H9 (cell line): ENCODE results near the gene RCAN3. TPM values are rescaled to one million over a fixed set of nuclear protein-coding genes. Genes with fewer than 3 reads are reported as not detected.

ENCODE experiments used
- DNase-seq: peaks from one replicate; pipeline ENCODE4 v3.0.0-alpha.2; 2017
- H2AFZ ChIP-seq: one replicate; pipeline ENCODE4 v1.6.1; 2013; ENCODE audit warnings: mild to moderate bottlenecking, low read length, control low read depth, moderate library complexity
- H2AK5ac ChIP-seq: 2 replicates; pipeline ENCODE4 v1.6.1; 2013; ENCODE audit warnings: low read length, control low read depth, mixed read lengths; ENCODE audit not compliant: insufficient read length
- H2BK120ac ChIP-seq: one replicate; pipeline ENCODE4 v1.6.1; 2013; ENCODE audit warnings: low read depth, mild to moderate bottlenecking, low read length, control low read depth, inconsistent platforms; ENCODE audit not compliant: poor library complexity, severe bottlenecking
- H2BK12ac ChIP-seq: 2 replicates; pipeline ENCODE4 v1.6.1; 2013; ENCODE audit warnings: low read length, control low read depth, mixed read lengths, low read depth; ENCODE audit not compliant: insufficient read length
- H2BK15ac ChIP-seq: 2 replicates; pipeline ENCODE4 v1.6.1; 2013; ENCODE audit warnings: low read depth, low read length, control low read depth
- H2BK20ac ChIP-seq: one replicate; pipeline ENCODE4 v1.6.1; 2013; ENCODE audit warnings: low read depth, mild to moderate bottlenecking, low read length, control low read depth, inconsistent platforms; ENCODE audit not compliant: poor library complexity, severe bottlenecking
- H2BK5ac ChIP-seq: 2 replicates; pipeline ENCODE4 v1.6.1; 2013; ENCODE audit warnings: low read length, control low read depth, mixed read lengths; ENCODE audit not compliant: insufficient read length
- H3K14ac ChIP-seq: 2 replicates; pipeline ENCODE4 v1.6.1; 2013; ENCODE audit warnings: low read length, control low read depth; ENCODE audit not compliant: insufficient read depth
- H3K18ac ChIP-seq: 2 replicates; pipeline ENCODE4 v1.6.1; 2013; ENCODE audit warnings: low read depth, mild to moderate bottlenecking, mixed read lengths, low read length, control low read depth; ENCODE audit not compliant: insufficient read length
- H3K23ac ChIP-seq: 2 replicates; pipeline ENCODE4 v1.6.1; 2013; ENCODE audit warnings: low read length, control low read depth, mixed read lengths, low read depth; ENCODE audit not compliant: insufficient read length
- H3K23me2 ChIP-seq: 2 replicates; pipeline ENCODE4 v1.6.1; 2013; ENCODE audit warnings: low read depth, mild to moderate bottlenecking, mixed read lengths, low read length, control low read depth; ENCODE audit not compliant: insufficient read length, poor library complexity, severe bottlenecking
- H3K27ac ChIP-seq: 2 replicates; pipeline ENCODE4 v1.5.1; 2013; ENCODE audit warnings: low read length, control low read depth, mixed read lengths, low read depth; ENCODE audit not compliant: insufficient read length
- H3K27me3 ChIP-seq: 2 replicates; pipeline ENCODE4 v1.6.1; 2013; ENCODE audit warnings: low read length, control low read depth, inconsistent platforms; ENCODE audit not compliant: insufficient read depth
- H3K4ac ChIP-seq: 2 replicates; pipeline ENCODE4 v1.6.1; 2013; ENCODE audit warnings: low read depth, mild to moderate bottlenecking, control low read depth, inconsistent platforms, low read length, moderate library complexity
- H3K4me1 ChIP-seq: 2 replicates; pipeline ENCODE4 v1.6.1; 2013; ENCODE audit warnings: low read length, control low read depth, inconsistent platforms; ENCODE audit not compliant: insufficient read depth
- H3K4me2 ChIP-seq: 2 replicates; pipeline ENCODE4 v1.6.1; 2013; ENCODE audit warnings: low read length, control low read depth, mixed read lengths; ENCODE audit not compliant: insufficient read length, insufficient read depth
- H3K56ac ChIP-seq: 2 replicates; pipeline ENCODE4 v1.6.1; 2013; ENCODE audit warnings: low read depth, mild to moderate bottlenecking, mixed read lengths, low read length, control low read depth; ENCODE audit not compliant: insufficient read length
- H3K79me1 ChIP-seq: 2 replicates; pipeline ENCODE4 v1.6.1; 2013; ENCODE audit warnings: low read depth, mild to moderate bottlenecking, moderate library complexity, low read length, control low read depth, inconsistent platforms; ENCODE audit not compliant: insufficient read depth, poor library complexity, severe bottlenecking
- H3K79me2 ChIP-seq: 2 replicates; pipeline ENCODE4 v1.6.1; 2013; ENCODE audit warnings: low read length, control low read depth, inconsistent platforms; ENCODE audit not compliant: insufficient read depth
- H3K9ac ChIP-seq: 2 replicates; pipeline ENCODE4 v1.6.1; 2013; ENCODE audit warnings: low read length, control low read depth, mixed read lengths; ENCODE audit not compliant: insufficient read length; ENCODE audit errors: extremely low read depth
- H3K9me3 ChIP-seq: one replicate; pipeline ENCODE4 v1.6.1; 2013; ENCODE audit warnings: low read depth, low read length, inconsistent platforms; ENCODE audit not compliant: control insufficient read depth
- H3T11ph ChIP-seq: one replicate; pipeline ENCODE4 v1.6.1; 2013; ENCODE audit warnings: mild to moderate bottlenecking, low read length, control low read depth, inconsistent platforms
- H4K20me1 ChIP-seq: one replicate; pipeline ENCODE4 v1.6.1; 2013; ENCODE audit not compliant: control insufficient read depth, insufficient read length, insufficient read depth
- H4K5ac ChIP-seq: 2 replicates; pipeline ENCODE4 v1.6.1; 2013; ENCODE audit warnings: low read depth, mild to moderate bottlenecking, mixed read lengths, low read length, control low read depth; ENCODE audit not compliant: insufficient read length
- H4K8ac ChIP-seq: replicated peaks from 2 replicates; pipeline ENCODE4 v1.6.1; 2013; ENCODE audit warnings: low read length, control low read depth, mixed read lengths, low read depth; ENCODE audit not compliant: insufficient read length
- H4K91ac ChIP-seq: 2 replicates; pipeline ENCODE4 v1.6.1; 2013; ENCODE audit warnings: low read depth, mild to moderate bottlenecking, moderate library complexity, mixed read lengths, low read length, control low read depth; ENCODE audit not compliant: insufficient read length
- H3K27ac Mint-ChIP-seq, 3 experiments: 2 replicates in 2 of 3; 3 replicates in 1 of 3; pipeline ENCODE4 v1.8.0; 2020 to 2021; ENCODE audit warnings: mixed read lengths in 3 of 3, mild to moderate bottlenecking in 1 of 3, moderate library complexity in 1 of 3
- H3K27me3 Mint-ChIP-seq: 2 replicates; pipeline ENCODE4 v1.8.0; 2021; ENCODE audit warnings: low read depth, mild to moderate bottlenecking, moderate library complexity, mixed read lengths
- H3K36me3 Mint-ChIP-seq, 3 experiments: 2 replicates in 2 of 3; 3 replicates in 1 of 3; pipeline ENCODE4 v1.8.0; 2020 to 2021; ENCODE audit warnings: low read depth in 3 of 3, mixed read lengths in 3 of 3; ENCODE audit not compliant: insufficient read depth in 1 of 3
- H3K4me1 Mint-ChIP-seq, 2 experiments: 2 replicates each; pipeline ENCODE4 v1.8.0; 2020; ENCODE audit warnings: mixed read lengths in 2 of 2
- H3K4me3 Mint-ChIP-seq, 2 experiments: 2 replicates in 1 of 2; 3 replicates in 1 of 2; pipeline ENCODE4 v1.8.0; 2020 to 2021; ENCODE audit warnings: mild to moderate bottlenecking in 2 of 2, mixed read lengths in 2 of 2, moderate library complexity in 1 of 2
- H3K9me3 Mint-ChIP-seq, 2 experiments: 2 replicates in 1 of 2; 3 replicates in 1 of 2; pipeline ENCODE4 v1.8.0; 2020; ENCODE audit warnings: mild to moderate bottlenecking in 2 of 2, mixed read lengths in 2 of 2, moderate library complexity in 1 of 2
- CTCF ChIP-seq: fragments of 200-600 bp; sonication (generic); conservative IDR thresholded peaks from 3 replicates; pipeline ENCODE4 v1.8.0; 2021; ENCODE audit warnings: antibody characterized with exemption, mild to moderate bottlenecking
- WGBS: extraction: QIAGEN DNeasy Blood & Tissue Kit; methylation state at CpG from one replicate; pipeline ENCODE4 v1.1.7; 2013; ENCODE audit warnings: missing lambda C conversion rate, low lambda C conversion rate, mixed read lengths; ENCODE audit not compliant: insufficient read length; ENCODE audit errors: extremely low coverage; 5-methylcytosine and 5-hydroxymethylcytosine counted together
- total RNA-seq: library from RNA; stranded (reverse); gene quantifications from 2 replicates; pipeline ENCODE4 v1.2.1, GENCODE V29; 2021

RCAN3 gene
- total RNA-seq, 1 experiment from 2014 or later: 13.0 TPM

GRCh38 chr1:24564695-24565094, 62.1 kb downstream of the RCAN3 start:
- no CpG with 5 or more reads among the region's 2 CpGs for WGBS
- H3T11ph ChIP-seq: no peak overlapping the region

More at GRCh38 chr1:24564695-24565094, 62.1 kb downstream of the RCAN3 start:
- no peak overlapping the region for H3K18ac ChIP-seq
- no peak overlapping the region for H3K9ac ChIP-seq
- no peaks in the 10 kb centered on the region for H3K27me3 ChIP-seq
- no peak overlapping the region for H2BK15ac ChIP-seq
- peaks cover 2% of the 10 kb centered on the region for H3K27me3 Mint-ChIP-seq
- no peak overlapping the region for H2BK20ac ChIP-seq
- no peak overlapping the region for H3K4me3 Mint-ChIP-seq
- no peak overlapping the region for H3K14ac ChIP-seq
- H4K91ac ChIP-seq: no peak overlapping the region
- H4K8ac ChIP-seq: no peak overlapping the region
- H3K23me2 ChIP-seq: no peaks in the 10 kb centered on the region
- H3K27ac Mint-ChIP-seq: no peak overlapping the region
- no peak overlapping the region for H2BK12ac ChIP-seq
- no peak overlapping the region for H3K4me2 ChIP-seq
- no peak overlapping the region for H4K5ac ChIP-seq
- H3K9me3 Mint-ChIP-seq: peaks cover 4 to 7% of the 10 kb centered on the region in 2 experiments; a peak in 4 of 5 replicates
- H3K4ac ChIP-seq: no peak overlapping the region
- TF ChIP-seq CTCF: no peak
- H3K4me1 Mint-ChIP-seq: peaks cover 20 to 28% of the 10 kb centered on the region in 2 experiments
- no peak overlapping the region for H2AFZ ChIP-seq
- H3K23ac ChIP-seq: no peak overlapping the region
- H4K20me1 ChIP-seq: no peaks in the 10 kb centered on the region
- H3K56ac ChIP-seq: no peak overlapping the region
- H3K4me1 ChIP-seq: peaks cover 2% of the 10 kb centered on the region; the same call in 1 of the 2 replicates
- no peaks in the 10 kb centered on the region for H3K79me1 ChIP-seq
- peaks cover 0 to 3% (median 0%) of the 10 kb centered on the region in 3 experiments; a peak in 2 of 7 replicates for H3K36me3 Mint-ChIP-seq
- H2BK5ac ChIP-seq: no peak overlapping the region
- no peak overlapping the region for H2BK120ac ChIP-seq
- no peak overlapping the region for H2AK5ac ChIP-seq
- no peak overlapping the region for H3K27ac ChIP-seq
- no peak for DNase-seq
- H3K9me3 ChIP-seq: no peaks in the 10 kb centered on the region
- H3K79me2 ChIP-seq: no peaks in the 10 kb centered on the region
